GM12878 (cell line): Measurements from ENCODE around the gene TENT4B. TPM values are rescaled to one million over a fixed set of nuclear protein-coding genes. Genes with fewer than 3 reads are reported as not detected.

Source experiments
- ASH2L ChIP-seq: fragments of 300-600, 200-600 bp; sonication (generic); IDR thresholded peaks from 2 replicates; pipeline ENCODE4 v1.6.1; 2017; ENCODE audit warnings: low read depth, mild to moderate bottlenecking, borderline replicate concordance
- ATF2 ChIP-seq: IDR thresholded peaks from 2 replicates; pipeline ENCODE4 v1.6.1; 2012; ENCODE audit warnings: low read length, inconsistent platforms
- BACH1 ChIP-seq: fragments of 450-650 bp; IDR thresholded peaks from 2 replicates; pipeline ENCODE4 v1.6.1; 2017; ENCODE audit warnings: mild to moderate bottlenecking, borderline replicate concordance
- E2F4 ChIP-seq: IDR thresholded peaks from 2 replicates; pipeline ENCODE4 v1.6.1; 2012; ENCODE audit warnings: low read depth, low read length, improper control_type of control experiment
- EP300 ChIP-seq, 2 experiments: fragments of 150-350 bp in 1 of 2; IDR thresholded peaks; 2 replicates each; pipeline ENCODE4 v1.6.1; 2011 to 2012; ENCODE audit warnings: low read depth in 2 of 2, low read length in 2 of 2, borderline replicate concordance in 1 of 2, improper control_type of control experiment in 1 of 2, inconsistent platforms in 1 of 2; ENCODE audit not compliant: control insufficient read depth in 1 of 2
- FOXM1 ChIP-seq: IDR thresholded peaks from 2 replicates; pipeline ENCODE4 v1.6.1; 2012; ENCODE audit warnings: low read depth, mild to moderate bottlenecking, inconsistent platforms, low read length, moderate library complexity
- HDAC2 ChIP-seq: fragments of 200-600 bp; sonication (generic); IDR thresholded peaks from 2 replicates; pipeline ENCODE4 v1.6.1; 2017
- HDGF ChIP-seq: fragments of 450-650 bp; IDR thresholded peaks from 2 replicates; pipeline ENCODE4 v1.6.1; 2016; ENCODE audit warnings: antibody characterized with exemption
- IKZF1 ChIP-seq: fragments of 450-650 bp; conservative IDR thresholded peaks from 2 replicates; pipeline ENCODE4 v1.6.1; 2017; ENCODE audit warnings: antibody characterized with exemption, mild to moderate bottlenecking
- IRF4 ChIP-seq: IDR thresholded peaks from 2 replicates; pipeline ENCODE4 v1.6.1; 2011; ENCODE audit warnings: low read depth, low read length
- MTA3 ChIP-seq: IDR thresholded peaks from 2 replicates; pipeline ENCODE4 v1.6.1; 2012; ENCODE audit warnings: low read length, inconsistent platforms, borderline replicate concordance
- MYC ChIP-seq: IDR thresholded peaks from 2 replicates; pipeline ENCODE4 v1.6.1; 2011; ENCODE audit warnings: mild to moderate bottlenecking, low read length, moderate library complexity, inconsistent platforms; ENCODE audit not compliant: insufficient read depth, insufficient replicate concordance, insufficient read length, severe bottlenecking
- NFYB ChIP-seq: IDR thresholded peaks from 2 replicates; pipeline ENCODE4 v1.6.1; 2011; ENCODE audit warnings: low read depth, mild to moderate bottlenecking, low read length, improper control_type of control experiment, moderate library complexity; ENCODE audit not compliant: insufficient read depth
- NKRF ChIP-seq: fragments of 450-650 bp; conservative IDR thresholded peaks from 2 replicates; pipeline ENCODE4 v1.6.1; 2017; ENCODE audit warnings: mild to moderate bottlenecking, moderate library complexity
- NR2F1 ChIP-seq: fragments of 450-650 bp; conservative IDR thresholded peaks from 2 replicates; pipeline ENCODE4 v1.6.1; 2017; ENCODE audit warnings: mild to moderate bottlenecking
- PBX3 ChIP-seq: IDR thresholded peaks from 2 replicates; pipeline ENCODE4 v1.6.1; 2011; ENCODE audit warnings: mild to moderate bottlenecking, low read depth, low read length, moderate library complexity; ENCODE audit not compliant: insufficient replicate concordance
- SIN3A ChIP-seq: IDR thresholded peaks from 2 replicates; pipeline ENCODE4 v1.6.1; 2012; ENCODE audit warnings: low read depth, low read length, improper control_type of control experiment
- SKIL ChIP-seq: fragments of 450-650 bp; IDR thresholded peaks from 2 replicates; pipeline ENCODE4 v1.6.1; 2017; ENCODE audit warnings: mild to moderate bottlenecking, low read depth, inconsistent platforms; ENCODE audit not compliant: poor library complexity, severe bottlenecking
- TCF7 ChIP-seq: IDR thresholded peaks from 2 replicates; pipeline ENCODE4 v1.6.1; 2014; ENCODE audit warnings: antibody characterized with exemption, borderline replicate concordance
- WRNIP1 ChIP-seq: IDR thresholded peaks from 2 replicates; pipeline ENCODE4 v1.6.1; 2011; ENCODE audit warnings: low read depth, low read length, improper control_type of control experiment, borderline replicate concordance
- ZBED1 ChIP-seq: IDR thresholded peaks from 2 replicates; pipeline ENCODE4 v1.6.1; 2016; ENCODE audit warnings: borderline replicate concordance
- ZNF207 ChIP-seq: fragments of 450-650 bp; IDR thresholded peaks from 2 replicates; pipeline ENCODE4 v1.6.1; 2014; ENCODE audit warnings: antibody characterized with exemption, mild to moderate bottlenecking, borderline replicate concordance
- ZNF217 ChIP-seq: fragments of 450-650 bp; IDR thresholded peaks from 2 replicates; pipeline ENCODE4 v1.6.1; 2017; ENCODE audit warnings: antibody characterized with exemption, mild to moderate bottlenecking
- polyA plus RNA-seq, 11 experiments: library from polyadenylated mRNA; depleted of rRNA in 4 of 11; unstranded in 6 of 11; stranded (reverse) in 5 of 11; fragments of >200 nt; fragmentation: Nextera tagmentation in 4 of 11; fragmentation: Illumina TruSeq in 1 of 11; extraction: Ambion mirVana in 4 of 11; extraction: Trizol in 1 of 11; gene quantifications; 1 replicate in 1 of 11; 2 replicates in 10 of 11; pipeline versions ENCODE4 v1.2.1 to v1.2.3, GENCODE V29; 2011 to 2016; ENCODE audit warnings: inconsistent platforms in 2 of 11, missing spikeins in 2 of 11, low read depth in 1 of 11
- total RNA-seq, 4 experiments: library from RNA; depleted of rRNA in 3 of 4; stranded (reverse); fragments of >200 nt in 3 of 4; fragmentation: Illumina TruSeq in 1 of 4; extraction: Trizol in 1 of 4; gene quantifications; 2 replicates each; pipeline versions ENCODE4 v1.2.1 to v1.2.3, GENCODE V29; 2013 to 2021

The TENT4B gene
- total and polyA plus RNA-seq, 10 of the 15 experiments (the other 5 are each of a cell fraction or from before 2014, with no cell fraction given) = 4.4 to 16.7 (median 10.8) TPM

- TF ChIP-seq TCF7 (no peak), NFYB (no peak), PBX3 (no peak), ZNF217 (no peak), ZNF207 (peak; percentile 39; the same call in 1 of the 2 replicates), EP300 (IDR thresholded peaks at IDR 0.05; ENCODE audit: borderline replicate concordance in 1 of 2, control insufficient read depth in 1 of 2, low read depth in 2 of 2, low read length in 2 of 2) (no peak), ZBED1 (no peak), MTA3 (no peak), FOXM1 (no peak), HDAC2 (no peak), ASH2L (no peak), ATF2 (no peak), IRF4 (no peak), NR2F1 (no peak), NKRF (no peak), IKZF1 (peak; percentile 85), WRNIP1 (no peak), SIN3A (no peak), BACH1 (no peak; the same call in 1 of the 2 replicates), MYC (no peak), SKIL (no peak), E2F4 (no peak), HDGF (peak; percentile 84; the same call in 1 of the 2 replicates)
Observed at GRCh38 chr16:50266337-50267091, 113.4 kb downstream of the TENT4B start, which contains the start of gene ADCY7 (continued).
